Measurements from ENCODE around the gene DGKI. TPM values are rescaled to one million over a fixed set of nuclear protein-coding genes. Genes with fewer than 3 reads are reported as not detected.

The DGKI gene
- polyA plus RNA-seq, 2 of the 4 experiments (the other 2 are of a cell fraction) = 0.05 to 0.08 TPM

- ChIA-PET CTCF (no interaction called here), POLR2A (no interaction called here)
- Histone ChIP-seq H3K27ac (no peak overlapping the region), H3K9me3 (no peaks in the 10 kb centered on the region), H3K4me2 (no peak overlapping the region), H3K4me1 (no peaks in the 10 kb centered on the region), H3K4me3 (no peak overlapping the region)
- 0% methylated on average over 1 of the region's 1 CpG for WGBS (ENCODE audit: missing lambda C conversion rate)
- DNase-seq (ENCODE audit: low read depth in 1 of 2, low spot score in 1 of 2) = no peak
- TF ChIP-seq NR3C1 (IDR thresholded peaks at IDR 0.05) = no peak
- no peak for TF ChIP-seq MAZ (IDR thresholded peaks at IDR 0.05; ENCODE audit: borderline replicate concordance, low read depth, low read length)
- TF ChIP-seq CTCF (IDR thresholded peaks at IDR 0.05) = no peak
- no peak for TF ChIP-seq ELK1 (IDR thresholded peaks at IDR 0.05; ENCODE audit: low read depth, low read length)
- TF ChIP-seq ZNF302 (CRISPR knock-in tag; IDR thresholded peaks at IDR 0.05) = no peak
- TF ChIP-seq HOXA7 (CRISPR knock-in tag; IDR thresholded peaks at IDR 0.05) = no peak
- TF ChIP-seq KDM1A (IDR thresholded peaks at IDR 0.05; ENCODE audit: low read depth) = no peak
- TF ChIP-seq MYC (IDR thresholded peaks at IDR 0.05; ENCODE audit: borderline replicate concordance, low read length) = no peak
- TF ChIP-seq SREBF2 (IDR thresholded peaks at IDR 0.05) = no peak
- no peak for TF ChIP-seq CHD4 (IDR thresholded peaks at IDR 0.05; ENCODE audit: borderline replicate concordance)
- no peak for TF ChIP-seq ZC3H11A (IDR thresholded peaks at IDR 0.05)
- no peak for TF ChIP-seq RCOR1 (IDR thresholded peaks at IDR 0.05; ENCODE audit: low read depth, low read length)
- no peak for TF ChIP-seq BHLHE40 (IDR thresholded peaks at IDR 0.05; ENCODE audit: low read depth, low read length)
- TF ChIP-seq JUN (IDR thresholded peaks at IDR 0.05) = no peak
- TF ChIP-seq HES2 (IDR thresholded peaks at IDR 0.05) = no peak
- no peak for TF ChIP-seq GATA3 (IDR thresholded peaks at IDR 0.05; ENCODE audit: borderline replicate concordance)
- TF ChIP-seq NFE2L2 (conservative IDR thresholded peaks at IDR 0.05; ENCODE audit: low read length) = no peak
- no peak for ATAC-seq
- no peak for FAIRE-seq
These were observed 358.7 kb downstream of the DGKI start for GRCh38 chr7:137488038-137488437.

GRCh38 chr7:137485818-137486217 is 361.0 kb downstream of the DGKI start:
- H3K4me1 ChIP-seq = no peaks in the 10 kb centered on the region
- no peak for ATAC-seq
- H3K27ac ChIP-seq = no peak overlapping the region
- DNase-seq (ENCODE audit: low read depth in 1 of 2, low spot score in 1 of 2) = no peak
- no peak overlapping the region for H3K4me3 ChIP-seq
- no peak overlapping the region for H3K4me2 ChIP-seq
- 1% methylated on average over 2 of the region's 2 CpGs for WGBS (ENCODE audit: missing lambda C conversion rate)
- ChIA-PET POLR2A (no interaction called here), CTCF (no interaction called here)
- FAIRE-seq = no peak
- no peaks in the 10 kb centered on the region for H3K9me3 ChIP-seq
- no peak for TF ChIP-seq KDM5A (IDR thresholded peaks at IDR 0.05)
- no peak for TF ChIP-seq MAX (IDR thresholded peaks at IDR 0.05)
- TF ChIP-seq EHF (CRISPR knock-in tag; IDR thresholded peaks at IDR 0.05) = no peak
- no peak for TF ChIP-seq RCOR1 (IDR thresholded peaks at IDR 0.05; ENCODE audit: low read depth, low read length)
- TF ChIP-seq E2F6 (IDR thresholded peaks at IDR 0.05; ENCODE audit: borderline replicate concordance, low read depth) = no peak
- TF ChIP-seq BHLHE40 (IDR thresholded peaks at IDR 0.05; ENCODE audit: low read depth, low read length) = no peak
- TF ChIP-seq HDAC2 (IDR thresholded peaks at IDR 0.05) = no peak
- TF ChIP-seq NFE2L2 (conservative IDR thresholded peaks at IDR 0.05; ENCODE audit: low read length) = no peak
- no peak for TF ChIP-seq HOXB13 (CRISPR knock-in tag; IDR thresholded peaks at IDR 0.05; ENCODE audit: low read depth)
- no peak for TF ChIP-seq FOXS1 (CRISPR knock-in tag; IDR thresholded peaks at IDR 0.05)
